Activated CD8-positive, alpha-beta memory T cell treated with anti-CD3 and anti-CD28 coated beads for 24 hours (primary cell): ENCODE data around the gene PIGL.
A peak's percentile ranks its signal among the peaks of the same experiment; 100 is the strongest.

Source experiments
- DNase-seq: peaks from one replicate; pipeline ENCODE4 v3.0.0-alpha.2; 2020

The PIGL gene

DNA sequence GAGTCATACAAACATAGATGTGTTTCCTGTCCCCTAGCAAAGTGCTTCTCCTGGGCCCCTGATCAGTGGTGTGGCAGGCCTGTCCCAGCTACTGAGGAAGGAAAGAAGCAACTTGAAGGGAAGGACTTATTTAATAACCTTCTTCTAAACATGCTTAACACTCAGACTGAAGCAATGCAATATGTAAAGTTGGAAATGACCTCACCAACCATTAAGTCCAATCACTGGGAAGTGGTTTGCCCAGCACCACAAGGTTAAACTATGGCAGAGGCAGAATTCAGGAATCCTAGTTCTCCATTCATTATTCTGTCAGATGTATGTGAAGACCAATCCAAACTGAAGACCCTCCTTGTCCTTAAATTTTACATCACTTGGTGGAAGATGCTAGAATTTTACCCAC is 97.2 kb downstream of the PIGL start:
- no peak for DNase-seq

DNA sequence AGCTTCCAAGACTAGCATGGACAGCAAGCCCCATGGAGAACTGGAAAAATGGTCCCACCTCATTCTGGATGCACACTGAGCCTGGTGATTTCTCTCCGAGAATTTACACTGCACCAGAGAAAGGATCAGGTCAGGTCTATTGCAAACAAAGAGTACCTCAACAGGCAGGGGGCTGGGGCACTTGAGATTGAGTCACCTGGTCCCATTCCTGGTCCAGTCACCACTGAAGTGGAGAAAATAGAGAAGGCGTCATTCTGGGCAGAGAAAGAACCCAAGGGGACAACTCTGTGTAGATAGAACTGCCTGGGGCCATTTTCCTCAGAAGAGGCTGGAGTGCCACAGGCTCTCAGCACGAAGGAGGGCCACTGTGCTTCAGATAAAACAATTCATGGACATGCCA is 97.8 kb downstream of the PIGL start:
- DNase-seq: no peak

- DNase-seq: no peak
These were observed 103.0 kb downstream of the PIGL start for GRCh38 chr17:16319969-16320368.

DNA sequence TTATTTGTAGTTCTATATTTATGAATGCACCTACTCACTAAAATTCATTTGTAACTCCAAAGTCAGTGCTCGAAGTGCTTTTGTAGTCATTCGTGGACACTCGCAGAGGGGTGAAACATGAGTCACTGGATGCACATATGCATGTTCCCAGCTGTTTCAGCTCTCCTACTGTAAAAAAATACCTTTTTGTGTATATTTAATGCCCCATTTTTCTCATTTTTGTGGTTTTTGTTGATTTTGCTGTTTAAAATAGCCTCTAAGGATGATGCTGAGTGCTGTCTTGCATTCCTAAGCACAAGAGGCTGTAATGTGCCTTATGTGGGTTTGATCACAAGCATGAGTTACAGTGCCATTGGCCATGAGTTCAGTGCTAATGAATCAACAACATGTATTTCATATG is 105.6 kb downstream of the PIGL start:
- DNase-seq: no peak

- no peak for DNase-seq
These were observed 109.0 kb downstream of the PIGL start for GRCh38 chr17:16325964-16326363.

- DNase-seq: no peak
These were observed 110.0 kb downstream of the PIGL start for GRCh38 chr17:16327018-16327417.

- no peak for DNase-seq
These were observed 112.0 kb downstream of the PIGL start for GRCh38 chr17:16328997-16329396.

- DNase-seq: no peak
These were observed 112.7 kb downstream of the PIGL start for GRCh38 chr17:16329519-16330271.

GRCh38 chr17:16338391-16338790 is 121.4 kb downstream of the PIGL start:
- no peak for DNase-seq

DNA sequence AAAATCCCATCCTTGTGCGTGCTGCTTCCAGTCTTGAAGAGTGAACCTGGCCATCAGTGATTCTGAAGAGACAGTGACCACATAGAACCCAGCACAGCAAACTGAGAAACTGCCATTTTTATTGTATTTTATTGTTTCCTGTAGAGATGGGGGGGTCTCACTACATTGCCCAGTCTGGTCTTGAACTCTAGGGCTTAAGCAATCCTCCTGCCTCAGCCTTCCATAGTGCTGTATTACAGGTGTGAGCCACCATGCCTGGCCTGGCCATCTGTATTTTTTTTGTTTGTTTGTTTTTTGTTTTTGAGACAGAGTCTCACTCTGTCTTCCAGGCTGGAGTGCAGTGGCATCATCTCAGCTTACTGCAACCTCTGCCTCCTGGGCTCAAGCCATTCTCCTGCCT is 122.4 kb downstream of the PIGL start:
- DNase-seq: no peak

DNA sequence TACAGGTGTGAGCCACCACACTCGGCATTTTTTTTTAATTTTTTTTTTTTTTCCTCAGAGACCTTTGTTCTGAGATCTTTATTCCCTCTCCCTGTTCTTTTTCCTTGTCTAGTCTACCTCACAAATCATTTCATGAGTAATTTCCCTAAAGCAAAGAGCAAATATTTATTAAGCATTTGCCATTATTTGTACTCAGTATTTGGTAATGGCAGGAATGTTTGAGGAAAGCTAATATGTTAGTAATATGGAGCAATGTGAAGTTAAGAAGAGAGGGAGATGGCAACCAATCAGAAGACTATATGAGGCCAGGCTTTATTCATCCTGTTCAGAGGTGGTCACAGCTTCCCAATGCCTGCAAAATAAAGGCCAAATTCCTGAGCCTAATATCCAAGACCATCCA is 122.9 kb downstream of the PIGL start:
- DNase-seq: no peak

- no peak for DNase-seq
These were observed 126.0 kb downstream of the PIGL start for GRCh38 chr17:16342979-16343378.

DNA sequence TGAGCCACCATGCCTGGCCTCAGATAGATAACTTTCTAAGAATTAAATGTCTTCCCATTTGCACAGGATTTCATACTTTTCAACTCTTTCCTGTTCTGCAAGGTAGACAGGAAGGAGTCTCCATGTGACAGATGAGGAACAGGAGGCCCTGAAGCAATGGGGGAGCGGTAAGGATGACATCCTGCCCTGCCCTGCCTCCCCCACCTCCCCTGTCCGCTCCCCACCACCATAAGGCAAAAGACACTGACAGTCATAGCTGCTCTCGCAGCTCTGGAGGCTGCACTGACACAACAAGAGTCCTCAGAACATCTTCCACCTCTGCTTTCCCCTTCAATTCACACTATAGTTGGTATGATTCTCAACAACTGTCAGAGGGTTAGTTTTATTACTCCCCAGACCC is 126.6 kb downstream of the PIGL start:
- no peak for DNase-seq

DNA sequence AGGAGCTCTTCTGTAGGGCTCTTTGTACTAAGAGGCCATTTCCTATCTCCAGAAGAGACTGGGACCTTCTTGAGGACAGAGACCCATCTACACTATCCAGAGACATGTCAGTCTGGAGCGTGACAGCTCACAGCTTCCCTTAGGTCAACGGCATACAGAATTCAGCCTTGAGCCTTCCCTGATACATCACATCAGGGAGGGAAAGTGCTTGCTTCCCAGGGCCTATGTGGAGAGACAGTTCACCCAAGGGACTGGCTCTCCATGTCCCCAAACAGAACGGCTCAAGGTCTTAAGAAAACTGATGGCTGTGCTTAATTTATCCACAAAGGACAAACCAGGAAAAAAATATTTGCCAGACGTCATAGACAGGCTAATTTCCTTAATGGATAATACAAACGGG is 128.6 kb downstream of the PIGL start:
- no peak for DNase-seq

GRCh38 chr17:16346721-16347271 is 129.8 kb downstream of the PIGL start:
- no peak for DNase-seq

DNA sequence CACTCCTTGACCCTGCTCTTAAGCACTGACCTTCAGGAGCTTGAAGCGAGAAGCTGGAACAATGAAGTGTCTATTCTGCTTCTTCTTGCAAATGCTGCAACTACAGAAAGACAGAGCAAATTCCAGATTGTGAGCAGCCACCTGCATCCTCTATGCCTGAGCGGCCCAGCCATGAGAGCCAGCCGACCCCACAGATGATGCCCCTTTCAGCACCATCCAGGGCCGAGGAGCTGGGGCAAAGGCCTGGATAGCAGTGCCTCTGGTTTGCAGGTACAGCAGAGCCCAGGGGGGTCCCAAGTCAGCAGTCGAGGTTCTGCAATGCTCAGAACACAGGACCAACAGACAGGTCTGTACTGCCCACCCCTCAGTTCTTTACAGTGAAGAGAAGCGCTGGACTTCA is 131.6 kb downstream of the PIGL start:
- no peak for DNase-seq

GRCh38 chr17:16349431-16349830 is 132.4 kb downstream of the PIGL start:
- DNase-seq: no peak

GRCh38 chr17:16351831-16352230 is 134.8 kb downstream of the PIGL start:
- DNase-seq: no peak

- peak; percentile 73 for DNase-seq
These were observed 135.3 kb downstream of the PIGL start for GRCh38 chr17:16352303-16352666.

DNA sequence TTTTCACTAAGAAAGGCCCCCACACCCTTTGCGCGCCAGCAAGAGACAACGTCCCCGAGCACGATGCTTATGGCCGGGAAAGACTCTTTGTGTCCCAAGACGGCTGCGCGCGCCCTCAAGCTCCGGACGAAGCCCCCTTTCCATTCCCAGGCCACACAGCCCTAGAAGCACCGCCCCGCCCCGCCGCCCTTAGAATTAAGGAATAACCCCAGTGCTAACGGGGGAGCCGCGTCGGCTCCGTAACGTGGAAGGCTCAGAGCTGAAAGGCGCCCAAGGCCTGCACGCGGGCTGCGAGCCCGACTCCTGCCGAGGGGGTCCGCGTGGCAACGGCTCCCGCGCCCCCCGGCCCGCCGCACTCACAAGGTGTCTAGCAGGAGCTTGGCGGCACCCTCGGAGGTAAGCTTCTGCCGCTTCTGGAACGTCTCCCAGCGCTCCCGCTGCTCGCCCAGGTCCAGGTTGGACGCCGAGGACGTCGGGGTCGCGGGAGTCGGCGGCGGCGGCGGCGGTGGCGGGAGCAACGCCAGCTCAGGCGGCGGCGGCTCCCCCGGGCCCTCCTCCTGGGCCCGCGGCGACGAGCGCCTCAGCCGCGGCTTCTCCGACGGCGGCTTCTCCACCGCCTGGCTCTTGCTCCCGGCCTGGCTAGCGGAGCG is 135.8 kb downstream of the PIGL start:
- peak; percentile 88 for DNase-seq

- no peak for DNase-seq
These were observed 136.5 kb downstream of the PIGL start, which contains the start of gene CENPV for GRCh38 chr17:16353317-16354174. TSS of gene CENPV (minus strand) at chr17:16353469. CDS start at chr17:16353436, 33 bp downstream.

DNA sequence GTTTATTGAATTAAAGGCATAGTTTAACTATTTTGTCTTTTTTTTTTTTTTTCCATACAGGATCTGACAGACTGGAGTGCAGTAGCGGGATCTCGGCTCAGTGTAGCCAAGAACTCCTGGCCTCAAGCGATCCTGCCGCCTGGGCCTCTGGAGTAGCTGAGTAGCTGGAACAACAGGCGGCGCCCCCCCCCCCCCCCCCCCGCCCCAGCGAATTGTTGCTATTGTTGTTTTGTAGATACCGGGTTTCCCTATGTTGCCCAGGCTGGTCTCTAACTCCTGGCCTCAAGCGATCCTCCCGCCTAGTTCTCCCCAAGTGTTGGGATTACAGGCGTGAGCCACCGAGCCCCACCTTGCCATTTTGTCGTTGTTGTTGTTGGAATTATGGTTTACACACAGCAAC is 137.6 kb downstream of the PIGL start:
- DNase-seq: no peak

DNA sequence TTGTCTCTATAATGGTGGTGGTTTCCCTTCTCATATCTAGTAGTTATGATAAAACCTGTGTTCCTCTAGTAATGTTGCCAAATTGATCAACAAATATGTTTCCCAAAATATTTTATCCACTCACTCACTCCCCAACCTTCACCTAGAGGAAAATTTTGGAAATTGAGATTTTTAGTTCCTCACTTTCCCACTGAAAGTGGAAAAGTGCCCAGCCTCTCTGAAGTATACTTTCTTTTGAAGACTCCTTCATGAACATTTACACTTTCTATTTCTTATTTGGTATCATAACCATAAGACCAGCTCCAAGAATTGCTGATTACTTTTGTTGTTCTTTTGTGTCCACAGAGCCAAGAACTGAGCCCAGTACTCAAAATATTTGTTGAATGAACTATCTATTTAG is 141.4 kb downstream of the PIGL start:
- DNase-seq: no peak

DNA sequence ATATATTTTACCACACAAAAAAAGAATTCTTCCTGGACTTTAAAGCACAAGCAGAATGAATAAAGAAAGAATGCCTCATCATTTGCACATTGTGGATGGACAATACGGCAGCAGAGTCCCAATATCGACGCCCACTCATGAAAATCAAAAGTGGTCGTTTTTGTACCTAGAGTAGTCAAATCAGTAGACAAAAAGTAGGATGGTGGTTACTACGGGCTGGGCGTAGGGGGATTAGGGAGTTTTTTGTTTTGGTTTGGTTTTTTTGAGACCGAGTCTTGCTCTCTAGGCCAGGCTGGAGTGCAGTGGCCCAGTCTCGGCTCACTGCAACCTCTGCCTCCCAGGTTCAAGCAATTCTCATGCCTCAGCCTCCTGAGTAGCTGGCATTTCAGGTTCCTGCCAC is 144.9 kb downstream of the PIGL start:
- DNase-seq: no peak
